H1 (cell line): ENCODE data around the gene SLC39A11. TPM values are rescaled to one million over a fixed set of nuclear protein-coding genes. Genes with fewer than 3 reads are reported as not detected.

Experiments used
- BCL11A ChIP-seq, 2 experiments: IDR thresholded peaks; one replicate each; pipeline ENCODE4 v1.6.1; 2011; ENCODE audit warnings: low read depth in 2 of 2, low read length in 2 of 2, mild to moderate bottlenecking in 2 of 2
- EP300 ChIP-seq, 2 experiments: IDR thresholded peaks; 1 replicate in 1 of 2; 2 replicates in 1 of 2; pipeline ENCODE4 v1.6.1; 2011 to 2012; ENCODE audit warnings: low read depth in 2 of 2, low read length in 2 of 2, mild to moderate bottlenecking in 2 of 2, borderline replicate concordance in 1 of 2, inconsistent platforms in 1 of 2, moderate library complexity in 1 of 2
- JUND ChIP-seq: IDR thresholded peaks from 2 replicates; pipeline ENCODE4 v1.6.1; 2011; ENCODE audit warnings: mild to moderate bottlenecking, improper control_type of control experiment, low read length
- RBBP5 ChIP-seq: IDR thresholded peaks from 2 replicates; pipeline ENCODE4 v1.7.1; 2012; ENCODE audit warnings: low read depth, mild to moderate bottlenecking, inconsistent platforms, low read length, moderate library complexity, borderline replicate concordance
- RXRA ChIP-seq: IDR thresholded peaks from 2 replicates; pipeline ENCODE4 v1.6.1; 2011; ENCODE audit warnings: low read depth, mild to moderate bottlenecking, low read length, moderate library complexity; ENCODE audit not compliant: insufficient read depth
- polyA plus RNA-seq, 7 experiments: library from polyadenylated mRNA; depleted of rRNA in 3 of 7; stranded (reverse) in 5 of 7; unstranded in 2 of 7; fragments of >200 nt in 5 of 7; fragments of 200-250 nt in 2 of 7; gene quantifications; 1 replicate in 5 of 7; 2 replicates in 1 of 7; 4 replicates in 1 of 7; pipeline versions ENCODE4 v1.2.1 to v1.2.3, GENCODE V29; 2011 to 2013; ENCODE audit warnings: missing spikeins in 2 of 7, mixed read lengths in 2 of 7
- total RNA-seq: library from RNA; stranded (reverse); fragmentation: NEBNext Ultra II Directional; extraction: Animal tissue kit (Norgen Biotek cat#: 25700); gene quantifications from 2 replicates; pipeline ENCODE4 v1.2.1, GENCODE V29; 2021
- TF ChIP-seq, protein P1 (sequence below): fragments of 300-600 bp; sonication (generic); IDR thresholded peaks from 2 replicates; pipeline ENCODE4 v1.7.1; 2012; ENCODE audit warnings: low read length, moderate library complexity, mild to moderate bottlenecking, inconsistent platforms; ENCODE audit not compliant: insufficient replicate concordance
- TF ChIP-seq, protein P2 (sequence below): IDR thresholded peaks from 2 replicates; pipeline ENCODE4 v1.6.1; 2012; ENCODE audit warnings: low read length, inconsistent platforms
- TF ChIP-seq, protein P3 (sequence below): IDR thresholded peaks from 2 replicates; pipeline ENCODE4 v1.6.1; 2012; ENCODE audit warnings: inconsistent platforms

Gene SLC39A11
- total and polyA plus RNA-seq, 2 of the 8 experiments (the other 6 are each of a cell fraction or from before 2014, with no cell fraction given): 12.2 to 19.6 TPM

DNA sequence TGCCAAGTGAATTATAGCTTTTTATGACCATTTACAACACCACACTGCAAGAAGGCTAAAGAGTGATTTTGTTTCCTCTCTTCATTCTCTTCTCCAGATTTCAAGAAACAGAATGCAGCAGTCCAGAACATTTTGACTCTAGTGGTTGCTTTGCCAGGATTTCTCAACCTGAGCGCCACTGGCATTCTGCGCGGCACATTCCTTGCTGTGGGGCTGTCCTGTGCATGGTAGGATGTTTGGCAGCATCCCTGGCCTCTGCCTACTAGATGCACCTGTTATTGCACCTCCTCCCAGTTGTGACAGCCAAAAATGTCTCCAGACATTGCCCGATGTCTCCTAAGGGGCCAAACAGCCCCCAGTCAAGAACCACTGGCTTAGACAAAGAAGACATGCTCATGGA lies 25.7 kb upstream of the SLC39A11 start (continued):
- TF ChIP-seq, protein P1, sequence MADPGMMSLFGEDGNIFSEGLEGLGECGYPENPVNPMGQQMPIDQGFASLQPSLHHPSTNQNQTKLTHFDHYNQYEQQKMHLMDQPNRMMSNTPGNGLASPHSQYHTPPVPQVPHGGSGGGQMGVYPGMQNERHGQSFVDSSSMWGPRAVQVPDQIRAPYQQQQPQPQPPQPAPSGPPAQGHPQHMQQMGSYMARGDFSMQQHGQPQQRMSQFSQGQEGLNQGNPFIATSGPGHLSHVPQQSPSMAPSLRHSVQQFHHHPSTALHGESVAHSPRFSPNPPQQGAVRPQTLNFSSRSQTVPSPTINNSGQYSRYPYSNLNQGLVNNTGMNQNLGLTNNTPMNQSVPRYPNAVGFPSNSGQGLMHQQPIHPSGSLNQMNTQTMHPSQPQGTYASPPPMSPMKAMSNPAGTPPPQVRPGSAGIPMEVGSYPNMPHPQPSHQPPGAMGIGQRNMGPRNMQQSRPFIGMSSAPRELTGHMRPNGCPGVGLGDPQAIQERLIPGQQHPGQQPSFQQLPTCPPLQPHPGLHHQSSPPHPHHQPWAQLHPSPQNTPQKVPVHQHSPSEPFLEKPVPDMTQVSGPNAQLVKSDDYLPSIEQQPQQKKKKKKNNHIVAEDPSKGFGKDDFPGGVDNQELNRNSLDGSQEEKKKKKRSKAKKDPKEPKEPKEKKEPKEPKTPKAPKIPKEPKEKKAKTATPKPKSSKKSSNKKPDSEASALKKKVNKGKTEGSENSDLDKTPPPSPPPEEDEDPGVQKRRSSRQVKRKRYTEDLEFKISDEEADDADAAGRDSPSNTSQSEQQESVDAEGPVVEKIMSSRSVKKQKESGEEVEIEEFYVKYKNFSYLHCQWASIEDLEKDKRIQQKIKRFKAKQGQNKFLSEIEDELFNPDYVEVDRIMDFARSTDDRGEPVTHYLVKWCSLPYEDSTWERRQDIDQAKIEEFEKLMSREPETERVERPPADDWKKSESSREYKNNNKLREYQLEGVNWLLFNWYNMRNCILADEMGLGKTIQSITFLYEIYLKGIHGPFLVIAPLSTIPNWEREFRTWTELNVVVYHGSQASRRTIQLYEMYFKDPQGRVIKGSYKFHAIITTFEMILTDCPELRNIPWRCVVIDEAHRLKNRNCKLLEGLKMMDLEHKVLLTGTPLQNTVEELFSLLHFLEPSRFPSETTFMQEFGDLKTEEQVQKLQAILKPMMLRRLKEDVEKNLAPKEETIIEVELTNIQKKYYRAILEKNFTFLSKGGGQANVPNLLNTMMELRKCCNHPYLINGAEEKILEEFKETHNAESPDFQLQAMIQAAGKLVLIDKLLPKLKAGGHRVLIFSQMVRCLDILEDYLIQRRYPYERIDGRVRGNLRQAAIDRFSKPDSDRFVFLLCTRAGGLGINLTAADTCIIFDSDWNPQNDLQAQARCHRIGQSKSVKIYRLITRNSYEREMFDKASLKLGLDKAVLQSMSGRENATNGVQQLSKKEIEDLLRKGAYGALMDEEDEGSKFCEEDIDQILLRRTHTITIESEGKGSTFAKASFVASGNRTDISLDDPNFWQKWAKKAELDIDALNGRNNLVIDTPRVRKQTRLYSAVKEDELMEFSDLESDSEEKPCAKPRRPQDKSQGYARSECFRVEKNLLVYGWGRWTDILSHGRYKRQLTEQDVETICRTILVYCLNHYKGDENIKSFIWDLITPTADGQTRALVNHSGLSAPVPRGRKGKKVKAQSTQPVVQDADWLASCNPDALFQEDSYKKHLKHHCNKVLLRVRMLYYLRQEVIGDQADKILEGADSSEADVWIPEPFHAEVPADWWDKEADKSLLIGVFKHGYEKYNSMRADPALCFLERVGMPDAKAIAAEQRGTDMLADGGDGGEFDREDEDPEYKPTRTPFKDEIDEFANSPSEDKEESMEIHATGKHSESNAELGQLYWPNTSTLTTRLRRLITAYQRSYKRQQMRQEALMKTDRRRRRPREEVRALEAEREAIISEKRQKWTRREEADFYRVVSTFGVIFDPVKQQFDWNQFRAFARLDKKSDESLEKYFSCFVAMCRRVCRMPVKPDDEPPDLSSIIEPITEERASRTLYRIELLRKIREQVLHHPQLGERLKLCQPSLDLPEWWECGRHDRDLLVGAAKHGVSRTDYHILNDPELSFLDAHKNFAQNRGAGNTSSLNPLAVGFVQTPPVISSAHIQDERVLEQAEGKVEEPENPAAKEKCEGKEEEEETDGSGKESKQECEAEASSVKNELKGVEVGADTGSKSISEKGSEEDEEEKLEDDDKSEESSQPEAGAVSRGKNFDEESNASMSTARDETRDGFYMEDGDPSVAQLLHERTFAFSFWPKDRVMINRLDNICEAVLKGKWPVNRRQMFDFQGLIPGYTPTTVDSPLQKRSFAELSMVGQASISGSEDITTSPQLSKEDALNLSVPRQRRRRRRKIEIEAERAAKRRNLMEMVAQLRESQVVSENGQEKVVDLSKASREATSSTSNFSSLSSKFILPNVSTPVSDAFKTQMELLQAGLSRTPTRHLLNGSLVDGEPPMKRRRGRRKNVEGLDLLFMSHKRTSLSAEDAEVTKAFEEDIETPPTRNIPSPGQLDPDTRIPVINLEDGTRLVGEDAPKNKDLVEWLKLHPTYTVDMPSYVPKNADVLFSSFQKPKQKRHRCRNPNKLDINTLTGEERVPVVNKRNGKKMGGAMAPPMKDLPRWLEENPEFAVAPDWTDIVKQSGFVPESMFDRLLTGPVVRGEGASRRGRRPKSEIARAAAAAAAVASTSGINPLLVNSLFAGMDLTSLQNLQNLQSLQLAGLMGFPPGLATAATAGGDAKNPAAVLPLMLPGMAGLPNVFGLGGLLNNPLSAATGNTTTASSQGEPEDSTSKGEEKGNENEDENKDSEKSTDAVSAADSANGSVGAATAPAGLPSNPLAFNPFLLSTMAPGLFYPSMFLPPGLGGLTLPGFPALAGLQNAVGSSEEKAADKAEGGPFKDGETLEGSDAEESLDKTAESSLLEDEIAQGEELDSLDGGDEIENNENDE: no peak
- TF ChIP-seq RXRA: no peak
- no peak for TF ChIP-seq RBBP5
- TF ChIP-seq, protein P2, sequence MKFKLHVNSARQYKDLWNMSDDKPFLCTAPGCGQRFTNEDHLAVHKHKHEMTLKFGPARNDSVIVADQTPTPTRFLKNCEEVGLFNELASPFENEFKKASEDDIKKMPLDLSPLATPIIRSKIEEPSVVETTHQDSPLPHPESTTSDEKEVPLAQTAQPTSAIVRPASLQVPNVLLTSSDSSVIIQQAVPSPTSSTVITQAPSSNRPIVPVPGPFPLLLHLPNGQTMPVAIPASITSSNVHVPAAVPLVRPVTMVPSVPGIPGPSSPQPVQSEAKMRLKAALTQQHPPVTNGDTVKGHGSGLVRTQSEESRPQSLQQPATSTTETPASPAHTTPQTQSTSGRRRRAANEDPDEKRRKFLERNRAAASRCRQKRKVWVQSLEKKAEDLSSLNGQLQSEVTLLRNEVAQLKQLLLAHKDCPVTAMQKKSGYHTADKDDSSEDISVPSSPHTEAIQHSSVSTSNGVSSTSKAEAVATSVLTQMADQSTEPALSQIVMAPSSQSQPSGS: no peak
- TF ChIP-seq JUND: no peak
- TF ChIP-seq, protein P3, sequence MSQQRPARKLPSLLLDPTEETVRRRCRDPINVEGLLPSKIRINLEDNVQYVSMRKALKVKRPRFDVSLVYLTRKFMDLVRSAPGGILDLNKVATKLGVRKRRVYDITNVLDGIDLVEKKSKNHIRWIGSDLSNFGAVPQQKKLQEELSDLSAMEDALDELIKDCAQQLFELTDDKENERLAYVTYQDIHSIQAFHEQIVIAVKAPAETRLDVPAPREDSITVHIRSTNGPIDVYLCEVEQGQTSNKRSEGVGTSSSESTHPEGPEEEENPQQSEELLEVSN: no peak
- no peak for TF ChIP-seq EP300 (IDR thresholded peaks at IDR 0.05; ENCODE audit: borderline replicate concordance in 1 of 2, low read depth in 2 of 2, low read length in 2 of 2)
- no peak for TF ChIP-seq BCL11A (IDR thresholded peaks at IDR 0.05; ENCODE audit: low read depth in 2 of 2, low read length in 2 of 2)
